Measurements from ENCODE around the gene BICD2. TPM values are rescaled to one million over a fixed set of nuclear protein-coding genes. Genes with fewer than 3 reads are reported as not detected.

BICD2 gene
- total and polyA plus RNA-seq, 2 of the 8 experiments (the other 6 are each of a cell fraction or from before 2014, with no cell fraction given) = 6.6 to 22.8 TPM

DNA sequence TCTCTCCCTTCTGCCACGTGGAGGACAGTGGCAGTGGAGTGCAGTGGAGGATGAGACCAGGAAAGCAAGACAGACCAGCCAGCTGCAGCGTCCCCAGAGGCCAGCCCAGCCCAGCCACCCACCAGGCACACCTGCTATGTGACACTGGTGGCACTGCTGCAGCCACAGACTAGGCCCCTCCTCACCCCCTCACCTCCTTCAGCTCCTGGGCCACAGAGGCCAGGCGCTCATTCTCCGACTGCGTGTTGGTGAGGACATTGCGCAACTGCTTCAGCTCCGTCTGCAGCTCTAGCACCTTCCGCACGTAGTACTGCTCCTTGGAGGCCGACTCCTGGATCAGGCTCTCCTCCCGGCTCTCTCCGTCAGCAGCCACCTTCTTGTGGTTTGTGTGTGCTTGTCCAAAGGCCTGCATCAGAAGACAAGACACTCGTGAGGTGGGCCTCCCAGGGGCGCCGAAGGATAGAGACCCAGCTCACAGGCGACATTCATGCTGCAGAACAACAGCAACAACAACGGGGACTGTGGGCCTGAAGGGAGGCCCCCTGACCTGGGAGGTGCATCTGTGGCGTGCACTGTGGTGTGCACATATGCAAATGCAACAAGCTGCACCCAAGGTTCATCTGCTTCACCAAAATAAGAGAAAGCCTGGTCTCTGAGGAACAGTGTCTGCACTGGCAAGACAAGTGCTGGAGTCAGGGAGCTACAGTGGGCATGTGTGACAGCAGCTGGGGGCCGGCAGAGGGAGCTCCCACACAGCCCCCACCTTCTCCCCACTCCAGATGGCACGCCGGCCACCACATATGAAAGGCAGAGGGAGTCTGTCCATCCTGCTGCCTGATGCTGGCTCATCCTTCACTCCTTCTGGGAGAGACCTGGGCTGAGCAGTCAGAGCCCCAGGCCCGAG is 35.5 kb downstream of the BICD2 start (continued):
- TF ChIP-seq, protein P1, sequence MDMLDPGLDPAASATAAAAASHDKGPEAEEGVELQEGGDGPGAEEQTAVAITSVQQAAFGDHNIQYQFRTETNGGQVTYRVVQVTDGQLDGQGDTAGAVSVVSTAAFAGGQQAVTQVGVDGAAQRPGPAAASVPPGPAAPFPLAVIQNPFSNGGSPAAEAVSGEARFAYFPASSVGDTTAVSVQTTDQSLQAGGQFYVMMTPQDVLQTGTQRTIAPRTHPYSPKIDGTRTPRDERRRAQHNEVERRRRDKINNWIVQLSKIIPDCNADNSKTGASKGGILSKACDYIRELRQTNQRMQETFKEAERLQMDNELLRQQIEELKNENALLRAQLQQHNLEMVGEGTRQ (IDR thresholded peaks at IDR 0.05; ENCODE audit: low read length) = no peak
- TF ChIP-seq RAD21 (IDR thresholded peaks at IDR 0.05 in 1 of 2, conservative IDR thresholded peaks at IDR 0.05 in 1 of 2; ENCODE audit: low read depth in 2 of 2, low read length in 2 of 2) = peak; percentile 65 to 69
- TF ChIP-seq, protein P2, sequence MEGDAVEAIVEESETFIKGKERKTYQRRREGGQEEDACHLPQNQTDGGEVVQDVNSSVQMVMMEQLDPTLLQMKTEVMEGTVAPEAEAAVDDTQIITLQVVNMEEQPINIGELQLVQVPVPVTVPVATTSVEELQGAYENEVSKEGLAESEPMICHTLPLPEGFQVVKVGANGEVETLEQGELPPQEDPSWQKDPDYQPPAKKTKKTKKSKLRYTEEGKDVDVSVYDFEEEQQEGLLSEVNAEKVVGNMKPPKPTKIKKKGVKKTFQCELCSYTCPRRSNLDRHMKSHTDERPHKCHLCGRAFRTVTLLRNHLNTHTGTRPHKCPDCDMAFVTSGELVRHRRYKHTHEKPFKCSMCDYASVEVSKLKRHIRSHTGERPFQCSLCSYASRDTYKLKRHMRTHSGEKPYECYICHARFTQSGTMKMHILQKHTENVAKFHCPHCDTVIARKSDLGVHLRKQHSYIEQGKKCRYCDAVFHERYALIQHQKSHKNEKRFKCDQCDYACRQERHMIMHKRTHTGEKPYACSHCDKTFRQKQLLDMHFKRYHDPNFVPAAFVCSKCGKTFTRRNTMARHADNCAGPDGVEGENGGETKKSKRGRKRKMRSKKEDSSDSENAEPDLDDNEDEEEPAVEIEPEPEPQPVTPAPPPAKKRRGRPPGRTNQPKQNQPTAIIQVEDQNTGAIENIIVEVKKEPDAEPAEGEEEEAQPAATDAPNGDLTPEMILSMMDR (IDR thresholded peaks at IDR 0.05; ENCODE audit: control extremely low read depth in 1 of 3, insufficient read depth in 1 of 3, low read depth in 1 of 3, low read length in 3 of 3) = peak; percentile 64 to 66 (median 66)

Measured in H1 (cell line).